DOHH2 (cell line): Measurements from ENCODE around the gene CCDC34.

Source experiments
- EZH2phosphoT487 ChIP-seq: fragments of 200-600 bp; sonication (generic); IDR thresholded peaks from 2 replicates; pipeline ENCODE4 v1.6.1; 2017; ENCODE audit warnings: borderline replicate concordance, mild to moderate bottlenecking, antibody characterized with exemption, low read length, moderate library complexity, mixed read lengths
- TF ChIP-seq, protein P1 (sequence below): fragments of 200-600 bp; sonication (generic); IDR thresholded peaks from one replicate; pipeline ENCODE4 v1.5.1; 2014; ENCODE audit warnings: antibody characterized with exemption, mild to moderate bottlenecking, low read depth, low read length; ENCODE audit not compliant: poor library complexity, severe bottlenecking

DNA sequence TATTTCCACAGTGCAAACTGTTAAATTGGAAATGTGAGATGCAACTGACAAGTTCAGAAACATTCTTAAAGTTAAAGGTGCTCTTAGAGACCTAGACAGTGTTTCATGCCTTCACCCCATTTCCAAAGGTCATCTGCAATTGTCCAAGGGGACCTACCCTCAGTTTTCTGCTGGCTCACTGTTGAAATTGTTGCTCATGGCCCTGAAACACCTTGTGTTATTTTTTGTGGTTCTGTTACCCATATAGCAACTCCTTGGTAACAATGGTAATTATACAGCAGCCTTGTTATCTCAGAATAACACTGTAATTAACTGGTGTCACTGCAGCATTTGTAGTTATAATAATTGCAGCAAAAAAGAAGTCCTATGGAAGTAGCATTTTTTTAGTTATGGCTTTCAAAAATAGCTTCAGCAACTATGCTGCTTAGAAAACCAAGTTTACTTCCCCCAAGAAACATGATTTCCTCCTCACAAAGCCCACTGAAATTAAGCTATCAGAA is 49.2 kb upstream of the CCDC34 start:
- TF ChIP-seq EZH2phosphoT487 = no peak
- TF ChIP-seq, protein P1, sequence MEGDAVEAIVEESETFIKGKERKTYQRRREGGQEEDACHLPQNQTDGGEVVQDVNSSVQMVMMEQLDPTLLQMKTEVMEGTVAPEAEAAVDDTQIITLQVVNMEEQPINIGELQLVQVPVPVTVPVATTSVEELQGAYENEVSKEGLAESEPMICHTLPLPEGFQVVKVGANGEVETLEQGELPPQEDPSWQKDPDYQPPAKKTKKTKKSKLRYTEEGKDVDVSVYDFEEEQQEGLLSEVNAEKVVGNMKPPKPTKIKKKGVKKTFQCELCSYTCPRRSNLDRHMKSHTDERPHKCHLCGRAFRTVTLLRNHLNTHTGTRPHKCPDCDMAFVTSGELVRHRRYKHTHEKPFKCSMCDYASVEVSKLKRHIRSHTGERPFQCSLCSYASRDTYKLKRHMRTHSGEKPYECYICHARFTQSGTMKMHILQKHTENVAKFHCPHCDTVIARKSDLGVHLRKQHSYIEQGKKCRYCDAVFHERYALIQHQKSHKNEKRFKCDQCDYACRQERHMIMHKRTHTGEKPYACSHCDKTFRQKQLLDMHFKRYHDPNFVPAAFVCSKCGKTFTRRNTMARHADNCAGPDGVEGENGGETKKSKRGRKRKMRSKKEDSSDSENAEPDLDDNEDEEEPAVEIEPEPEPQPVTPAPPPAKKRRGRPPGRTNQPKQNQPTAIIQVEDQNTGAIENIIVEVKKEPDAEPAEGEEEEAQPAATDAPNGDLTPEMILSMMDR = no peak
